Activated CD4-positive, alpha-beta T cell treated with anti-CD3 and anti-CD28 coated beads, Interleukin-2, amount 10 ng/mL, durations not matched to agents 24 days and 14 days (primary cell): ENCODE data around the gene KAZALD1. TPM values are rescaled to one million over a fixed set of nuclear protein-coding genes. Genes with fewer than 3 reads are reported as not detected.

Source experiments
- DNase-seq: peaks from one replicate; pipeline ENCODE4 v3.0.0; 2022
- H3K27ac Mint-ChIP-seq: one replicate; pipeline ENCODE4 v1.8.0; 2022; ENCODE audit warnings: mild to moderate bottlenecking, mixed read lengths
- H3K27me3 Mint-ChIP-seq: one replicate; pipeline ENCODE4 v1.8.0; 2022; ENCODE audit warnings: mixed read lengths
- H3K36me3 Mint-ChIP-seq: one replicate; pipeline ENCODE4 v1.8.0; 2022; ENCODE audit warnings: low read depth, mild to moderate bottlenecking, mixed read lengths
- H3K4me1 Mint-ChIP-seq: one replicate; pipeline ENCODE4 v1.8.0; 2021; ENCODE audit warnings: mixed read lengths
- H3K4me3 Mint-ChIP-seq: one replicate; pipeline ENCODE4 v1.8.0; 2022; ENCODE audit warnings: mild to moderate bottlenecking, moderate library complexity, mixed read lengths
- H3K9me3 Mint-ChIP-seq: one replicate; pipeline ENCODE4 v1.8.0; 2021; ENCODE audit warnings: mixed read lengths
- intact Hi-C: fragments of 100-400 bp; cut with micrococcal nuclease; formaldehyde crosslinking; loops from one replicate; pipeline ENCODE4 v1.15.1; 2023
- total RNA-seq: library from RNA; stranded (reverse); gene quantifications from 2 replicates; pipeline ENCODE4 v1.2.3, GENCODE V29; 2022

Gene KAZALD1
- total RNA-seq, 1 donor from 2014 or later: 0.79 TPM

DNA sequence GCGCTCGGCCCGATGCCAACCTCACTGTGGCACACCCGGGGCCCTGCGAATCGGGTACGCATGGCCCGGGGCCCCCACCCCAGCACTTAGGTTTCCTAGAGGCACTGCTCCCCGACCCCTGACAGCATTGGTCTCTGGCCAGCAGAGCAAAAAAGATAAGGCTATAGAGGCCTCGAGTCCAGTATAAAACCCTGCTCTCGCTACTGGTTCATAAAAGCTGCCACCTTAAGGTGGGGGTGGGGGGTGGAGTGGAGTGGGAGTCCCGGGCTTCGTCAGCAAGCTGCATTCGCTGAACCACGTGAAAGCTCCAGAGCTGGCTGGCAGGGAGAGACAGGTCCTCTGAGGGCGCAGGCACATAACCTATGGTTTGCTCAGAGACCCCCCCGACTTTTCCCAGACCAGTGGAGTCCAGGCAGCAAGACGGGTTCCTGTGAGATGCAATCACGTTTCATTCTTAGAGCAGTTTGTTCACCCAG is 1.3 kb downstream of the KAZALD1 start:
- Mint-ChIP-seq H3K27me3 (peaks cover 47% of the 10 kb centered on the region), H3K36me3 (no peaks in the 10 kb centered on the region), H3K27ac (no peak overlapping the region), H3K9me3 (no peaks in the 10 kb centered on the region), H3K4me3 (no peak overlapping the region), H3K4me1 (peaks cover 35% of the 10 kb centered on the region)
- intact Hi-C loops: loop anchor here (5.0 to 10.0 kb wide), 3 partner anchors 79 to 1439 kb away; partner anchors contain the start of genes ACTR1A, HPS6 and SUFU
- peak; percentile 56 for DNase-seq

DNA sequence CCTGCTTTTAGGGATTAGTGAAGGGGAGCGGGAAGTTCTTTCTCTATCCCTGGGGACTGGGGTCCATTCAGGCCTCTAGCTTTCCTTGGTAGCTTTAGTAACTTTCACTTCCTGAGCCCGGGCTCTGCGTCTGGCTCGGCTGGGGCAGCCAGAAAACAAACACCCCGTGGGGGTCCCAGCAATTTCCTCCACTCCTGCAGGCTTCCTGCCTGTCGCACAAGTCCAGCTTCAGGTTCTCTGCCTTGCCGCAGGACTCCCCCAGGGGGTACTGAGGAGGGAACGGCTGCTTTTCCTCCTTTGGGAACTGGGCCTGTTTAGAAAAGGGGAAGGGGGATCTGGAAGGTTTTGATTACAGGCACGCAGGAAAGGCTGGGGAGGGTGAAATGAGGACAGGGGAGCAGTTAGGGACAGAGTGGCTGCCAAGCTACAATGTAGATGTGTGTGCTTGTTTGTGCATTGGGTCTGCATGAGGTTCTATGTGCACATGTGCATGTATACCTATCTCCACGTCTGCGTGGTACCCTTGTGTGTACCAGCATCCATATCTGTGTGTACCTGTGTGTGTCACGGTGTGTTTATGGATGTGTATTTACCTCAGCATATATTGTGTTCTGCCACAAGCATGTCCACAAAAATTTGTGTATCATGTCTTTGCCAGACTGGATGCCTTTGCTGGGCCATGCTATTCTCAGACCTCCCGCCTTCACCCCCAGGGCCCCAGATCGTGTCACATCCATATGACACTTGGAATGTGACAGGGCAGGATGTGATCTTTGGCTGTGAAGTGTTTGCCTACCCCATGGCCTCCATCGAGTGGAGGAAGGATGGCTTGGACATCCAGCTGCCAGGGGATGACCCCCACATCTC is 2.0 kb downstream of the KAZALD1 start:
- Mint-ChIP-seq H3K4me3 (no peak overlapping the region), H3K27me3 (peaks cover 47% of the 10 kb centered on the region), H3K36me3 (no peaks in the 10 kb centered on the region), H3K9me3 (no peaks in the 10 kb centered on the region), H3K4me1 (peaks cover 32% of the 10 kb centered on the region), H3K27ac (no peak overlapping the region)
- peak; percentile 57 for DNase-seq
- intact Hi-C loops: loop anchor here (5.0 to 10.0 kb wide), 3 partner anchors 79 to 1439 kb away; partner anchors contain the start of genes ACTR1A, HPS6 and SUFU

DNA sequence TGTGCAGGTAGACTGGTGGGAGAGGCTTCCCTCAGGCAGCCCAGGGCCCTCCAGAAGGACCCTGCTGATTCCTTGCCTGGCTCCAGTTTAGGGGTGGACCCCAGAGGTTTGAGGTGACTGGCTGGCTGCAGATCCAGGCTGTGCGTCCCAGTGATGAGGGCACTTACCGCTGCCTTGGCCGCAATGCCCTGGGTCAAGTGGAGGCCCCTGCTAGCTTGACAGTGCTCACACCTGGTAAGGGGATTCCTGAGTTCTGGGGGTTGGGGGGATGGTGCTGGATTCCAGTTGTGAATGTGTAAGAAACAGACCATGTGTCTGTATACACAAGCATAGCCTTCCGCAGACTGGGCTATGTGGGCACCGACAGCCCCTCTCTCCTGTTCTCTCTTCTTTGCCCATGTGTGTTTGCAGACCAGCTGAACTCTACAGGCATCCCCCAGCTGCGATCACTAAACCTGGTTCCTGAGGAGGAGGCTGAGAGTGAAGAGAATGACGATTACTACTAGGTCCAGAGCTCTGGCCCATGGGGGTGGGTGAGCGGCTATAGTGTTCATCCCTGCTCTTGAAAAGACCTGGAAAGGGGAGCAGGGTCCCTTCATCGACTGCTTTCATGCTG is 2.7 kb downstream of the KAZALD1 start:
- no peak overlapping the region for H3K27ac Mint-ChIP-seq
- H3K4me1 Mint-ChIP-seq: peaks cover 28% of the 10 kb centered on the region
- H3K9me3 Mint-ChIP-seq: no peaks in the 10 kb centered on the region
- no peak for DNase-seq
- H3K27me3 Mint-ChIP-seq: peaks cover 47% of the 10 kb centered on the region
- no peaks in the 10 kb centered on the region for H3K36me3 Mint-ChIP-seq
- intact Hi-C loops: loop anchor here (5.0 to 10.0 kb wide), 3 partner anchors 78 to 1438 kb away; partner anchors contain the start of genes ACTR1A, HPS6 and SUFU
- no peak overlapping the region for H3K4me3 Mint-ChIP-seq

DNA sequence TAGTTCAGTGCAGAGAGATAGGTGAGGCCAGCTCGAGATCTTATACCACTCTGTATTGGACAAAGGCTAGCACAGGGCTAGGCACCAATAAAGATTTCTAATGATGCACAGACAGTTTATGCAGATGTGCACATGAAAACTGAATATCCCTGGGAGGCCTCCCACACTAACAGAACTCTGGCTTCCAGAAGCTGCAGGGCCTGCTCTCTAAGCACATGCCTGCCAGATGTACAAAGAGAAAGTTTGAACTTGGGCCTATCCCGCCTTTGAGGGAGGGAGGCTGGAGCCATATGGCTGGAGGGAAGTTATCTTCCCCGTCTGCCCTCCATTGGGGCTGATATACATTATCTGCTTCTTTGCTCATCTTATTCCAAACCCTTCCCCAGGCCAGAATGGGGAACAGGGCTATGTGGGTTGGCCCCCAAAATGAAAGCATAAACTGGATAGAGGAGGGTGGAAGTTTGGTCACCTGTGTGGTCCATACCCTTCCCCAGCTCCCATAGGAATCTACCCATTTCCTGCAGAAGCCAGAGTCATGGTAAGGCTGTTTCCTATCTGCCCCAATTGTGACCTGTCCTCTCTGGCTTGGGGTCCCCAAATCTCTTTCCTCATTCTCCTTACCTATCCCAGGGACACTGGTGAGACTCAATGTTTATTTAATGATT is 3.8 kb downstream of the KAZALD1 start:
- peak overlapping the region; percentile 88 for H3K4me3 Mint-ChIP-seq
- H3K27me3 Mint-ChIP-seq: peaks cover 47% of the 10 kb centered on the region
- H3K9me3 Mint-ChIP-seq: no peaks in the 10 kb centered on the region
- intact Hi-C loops: loop anchor here (10.0 kb wide), 1 partner anchor 999 kb away; the partner anchor contains the start of gene HPS6
- H3K4me1 Mint-ChIP-seq: peaks cover 23% of the 10 kb centered on the region
- DNase-seq: no peak
- no peak overlapping the region for H3K27ac Mint-ChIP-seq
- H3K36me3 Mint-ChIP-seq: no peaks in the 10 kb centered on the region

DNA sequence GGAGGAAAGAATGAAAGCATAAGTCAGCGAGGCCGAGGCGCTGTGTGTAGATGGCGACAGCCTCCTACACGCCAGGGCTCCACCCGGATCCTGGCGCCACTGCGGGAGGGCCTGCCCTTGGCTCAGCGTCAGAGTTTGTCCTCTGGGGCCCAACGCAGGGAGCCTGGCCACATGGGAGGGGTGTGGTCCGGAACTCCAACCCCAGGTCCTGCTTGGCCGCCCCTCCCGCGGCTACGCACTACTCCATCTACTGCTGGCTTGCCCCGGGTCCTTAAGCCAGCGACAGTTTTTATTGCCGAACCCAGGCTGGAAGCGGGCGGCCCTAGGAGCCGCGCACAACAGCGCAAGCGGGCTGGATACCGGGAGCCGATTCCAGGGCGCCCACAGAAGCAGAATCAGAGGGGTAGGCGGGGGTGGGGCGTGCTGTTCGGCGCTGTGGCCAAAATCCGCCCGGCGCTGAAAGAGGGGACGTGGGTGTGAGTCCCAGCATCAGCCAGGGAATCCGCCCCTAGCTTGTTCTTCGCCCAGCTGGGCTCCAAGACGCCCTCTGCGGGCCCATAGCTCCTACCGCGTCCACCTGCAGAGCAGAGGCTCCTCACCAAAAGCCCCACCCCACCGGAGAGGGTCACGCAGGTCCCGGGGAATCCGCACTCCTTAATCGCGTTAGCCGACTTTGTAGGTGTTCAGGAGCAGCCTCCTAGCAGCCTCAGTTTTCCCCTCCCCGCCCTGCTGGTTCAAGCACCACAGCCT is 4.5 kb downstream of the KAZALD1 start:
- peak; percentile 82 for DNase-seq
- Mint-ChIP-seq H3K9me3 (no peaks in the 10 kb centered on the region), H3K27ac (no peak overlapping the region), H3K27me3 (peaks cover 47% of the 10 kb centered on the region), H3K36me3 (no peaks in the 10 kb centered on the region), H3K4me1 (peaks cover 23% of the 10 kb centered on the region), H3K4me3 (peak overlapping the region; percentile 88)
- intact Hi-C loops: loop anchor here (10.0 kb wide), 1 partner anchor 998 kb away; the partner anchor contains the start of gene HPS6

DNA sequence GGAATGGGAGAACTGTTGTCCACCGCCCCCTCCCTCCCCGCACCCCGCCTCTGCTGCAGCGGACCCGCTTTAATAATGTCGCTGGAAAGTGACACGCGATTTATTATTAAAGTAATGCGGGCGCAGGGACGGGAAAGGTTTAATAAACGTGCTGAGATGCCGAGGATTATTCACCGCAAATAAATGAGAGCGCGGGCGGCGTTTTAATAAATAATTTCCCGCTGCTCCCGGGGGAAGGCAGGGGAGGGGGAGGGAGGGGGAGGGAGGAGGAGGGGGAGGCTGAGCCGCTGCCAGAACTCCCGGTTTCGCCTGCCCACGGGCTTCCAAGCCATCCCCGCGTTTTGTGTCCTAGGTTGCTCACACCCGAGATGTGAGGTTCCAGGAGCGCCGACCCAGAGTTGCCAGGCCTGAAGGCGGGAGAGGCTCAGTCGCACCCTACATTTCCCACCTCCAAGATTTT is 5.1 kb downstream of the KAZALD1 start:
- no peaks in the 10 kb centered on the region for H3K36me3 Mint-ChIP-seq
- H3K9me3 Mint-ChIP-seq: no peaks in the 10 kb centered on the region
- DNase-seq: no peak
- H3K27me3 Mint-ChIP-seq: peaks cover 53% of the 10 kb centered on the region
- no peak overlapping the region for H3K27ac Mint-ChIP-seq
- peaks cover 22% of the 10 kb centered on the region for H3K4me1 Mint-ChIP-seq
- peak overlapping the region; percentile 88 for H3K4me3 Mint-ChIP-seq
- intact Hi-C loops: loop anchor here (10.0 kb wide), 1 partner anchor 998 kb away; the partner anchor contains the start of gene HPS6

DNA sequence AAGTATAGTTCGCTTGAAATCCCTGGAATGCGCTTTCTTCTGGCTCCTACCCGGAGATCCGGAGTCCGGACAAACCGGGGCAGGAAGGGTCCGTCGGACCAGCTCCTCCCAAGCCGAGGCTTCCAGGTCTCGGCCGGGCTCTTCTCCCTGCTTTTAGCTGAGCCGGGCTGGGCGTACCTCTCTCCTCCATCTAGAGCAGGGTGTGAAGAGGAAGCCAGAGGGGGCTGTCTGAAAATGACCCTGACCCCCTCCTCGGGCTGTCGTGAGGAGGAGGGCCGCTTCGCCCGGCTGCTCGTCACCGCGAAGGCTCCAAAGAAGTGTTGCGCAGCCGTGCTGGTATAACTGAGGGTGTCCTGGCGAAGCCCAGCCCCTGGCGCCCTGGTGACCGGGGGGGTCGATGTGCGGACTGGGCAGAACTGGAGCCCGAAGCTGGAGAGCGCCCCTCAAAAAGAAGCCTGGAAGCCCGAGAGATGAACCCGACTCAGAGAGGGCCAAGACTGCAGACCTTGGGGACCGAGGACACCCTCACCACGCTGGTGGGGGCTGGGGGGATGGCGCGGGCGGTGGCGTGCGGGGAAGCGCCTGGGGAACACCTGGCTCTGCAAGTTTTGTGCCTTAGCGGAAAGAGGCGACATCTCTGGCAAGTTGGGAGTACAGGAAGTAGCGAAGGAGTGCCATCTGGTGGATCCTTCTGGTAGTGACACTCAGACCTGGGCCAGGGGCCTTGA is 5.7 kb downstream of the KAZALD1 start:
- DNase-seq: peak; percentile 94
- intact Hi-C loops: loop anchor here (1.0 to 10.0 kb wide), 5 partner anchors 7 to 997 kb away; partner anchors contain the start of gene HPS6
- H3K9me3 Mint-ChIP-seq: no peaks in the 10 kb centered on the region
- no peak overlapping the region for H3K27ac Mint-ChIP-seq
- H3K36me3 Mint-ChIP-seq: no peaks in the 10 kb centered on the region
- peak overlapping the region; percentile 88 for H3K4me3 Mint-ChIP-seq
- H3K27me3 Mint-ChIP-seq: peaks cover 57% of the 10 kb centered on the region
- peaks cover 20% of the 10 kb centered on the region for H3K4me1 Mint-ChIP-seq

DNA sequence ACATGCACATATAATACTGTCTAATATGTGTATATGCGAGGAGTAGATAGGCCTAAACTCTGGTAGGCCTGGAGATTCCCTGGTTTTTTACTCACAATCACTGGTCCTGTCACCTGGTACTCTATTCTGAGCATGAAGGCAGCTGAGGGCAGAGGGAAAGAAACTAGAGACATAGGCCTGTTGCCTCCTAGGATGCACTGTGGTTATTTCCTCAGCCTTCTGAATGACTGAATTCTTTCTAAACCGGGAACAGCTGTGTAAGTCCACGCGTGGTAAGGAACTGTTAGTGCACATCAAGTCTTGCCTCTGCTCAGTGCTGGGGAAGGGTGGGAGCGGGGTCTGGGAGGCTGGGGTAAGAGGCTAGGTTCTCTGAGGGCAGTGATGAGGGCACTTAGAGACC is 7.7 kb downstream of the KAZALD1 start:
- H3K36me3 Mint-ChIP-seq: no peaks in the 10 kb centered on the region
- no peaks in the 10 kb centered on the region for H3K9me3 Mint-ChIP-seq
- peaks cover 20% of the 10 kb centered on the region for H3K4me1 Mint-ChIP-seq
- H3K27me3 Mint-ChIP-seq: peaks cover 59% of the 10 kb centered on the region
- no peak overlapping the region for H3K4me3 Mint-ChIP-seq
- intact Hi-C loops: loop anchor here (10.0 kb wide), 1 partner anchor 995 kb away; the partner anchor contains the start of gene HPS6
- DNase-seq: no peak
- peak overlapping the region; percentile 29 for H3K27ac Mint-ChIP-seq

DNA sequence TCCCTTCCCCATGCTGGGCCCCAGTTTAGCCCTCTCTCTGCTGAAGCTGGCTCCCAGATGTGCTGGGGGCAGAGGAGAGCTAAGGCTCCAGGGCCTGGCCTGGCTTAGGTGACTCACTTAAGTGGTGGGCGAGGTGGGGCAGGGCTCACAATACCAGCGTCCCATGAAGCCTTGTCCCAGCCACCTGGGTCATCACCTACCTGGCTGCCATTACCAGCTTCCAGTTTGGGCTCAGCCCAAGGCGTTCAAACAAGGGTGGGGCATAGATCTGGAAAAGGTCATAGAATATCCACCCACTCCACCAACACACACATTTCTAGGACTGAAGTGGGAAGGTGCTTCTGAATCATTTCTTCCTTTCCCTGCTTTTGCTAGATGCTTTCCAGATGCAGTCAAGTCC is 8.3 kb downstream of the KAZALD1 start:
- Mint-ChIP-seq H3K4me3 (no peak overlapping the region), H3K27ac (no peak overlapping the region), H3K4me1 (peaks cover 20% of the 10 kb centered on the region), H3K9me3 (no peaks in the 10 kb centered on the region), H3K36me3 (no peaks in the 10 kb centered on the region), H3K27me3 (peaks cover 52% of the 10 kb centered on the region)
- no peak for DNase-seq
- intact Hi-C loops: no loop called here

DNA sequence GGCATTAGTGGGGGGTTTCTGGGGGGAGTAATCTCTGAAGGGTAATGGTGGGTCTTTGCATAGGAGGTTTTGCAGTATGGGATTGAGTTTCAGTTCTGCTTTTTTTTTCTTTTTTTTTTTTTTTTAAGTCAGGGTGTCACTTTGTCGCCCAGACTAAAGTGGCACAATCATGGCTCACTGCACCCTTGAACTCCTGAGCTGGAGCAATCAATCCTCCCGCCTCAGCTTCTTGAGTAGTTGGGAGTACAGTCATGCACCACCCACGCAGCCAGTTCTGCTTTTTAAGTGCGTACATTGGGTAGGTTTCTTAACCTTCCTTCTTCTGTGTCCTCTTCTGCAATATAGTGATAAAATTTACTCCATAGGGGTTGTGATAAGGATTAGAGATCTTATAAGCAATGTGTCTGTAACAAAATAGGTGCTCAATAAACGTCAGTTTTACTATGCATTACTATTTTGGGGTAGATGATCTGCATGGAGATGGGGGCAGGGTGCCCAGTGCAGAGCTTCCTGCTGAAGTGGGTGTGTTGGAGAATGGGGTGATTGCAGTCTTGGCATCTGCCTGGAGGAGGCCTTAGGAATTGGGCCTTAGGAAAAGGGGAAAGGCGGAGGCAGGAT is 9.6 kb downstream of the KAZALD1 start:
- Mint-ChIP-seq H3K27me3 (peaks cover 53% of the 10 kb centered on the region), H3K9me3 (no peaks in the 10 kb centered on the region), H3K4me3 (no peak overlapping the region), H3K4me1 (peaks cover 20% of the 10 kb centered on the region), H3K27ac (peak overlapping the region; percentile 36), H3K36me3 (no peaks in the 10 kb centered on the region)
- DNase-seq: no peak
- intact Hi-C loops: no loop called here

DNA sequence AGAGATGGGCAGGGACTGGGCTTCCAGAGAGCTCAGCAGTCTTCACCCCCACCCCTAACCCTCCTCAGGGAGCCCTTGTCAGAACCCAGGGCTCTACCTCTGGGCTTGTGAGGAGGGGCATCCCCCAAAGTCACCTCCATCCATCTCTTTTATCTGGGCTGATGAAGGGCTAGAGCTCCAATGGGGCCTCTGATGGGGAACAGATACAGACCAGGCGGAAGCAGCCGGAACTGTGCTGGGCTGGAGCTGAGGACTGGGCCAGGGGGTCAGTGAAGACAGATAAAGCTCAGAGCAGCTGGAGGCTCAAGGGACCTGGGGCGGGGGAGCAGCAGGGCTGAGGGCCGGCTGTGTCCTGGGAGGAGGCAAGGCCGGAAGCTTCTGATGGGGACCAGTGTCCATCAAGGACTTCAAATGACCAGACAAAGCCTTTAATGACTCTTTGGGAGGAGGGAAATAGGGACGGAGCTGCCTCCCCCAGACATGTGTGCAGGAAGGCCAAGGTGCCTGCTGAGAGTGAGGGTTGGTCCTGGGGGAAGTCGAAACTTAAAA is 10.2 kb downstream of the KAZALD1 start:
- intact Hi-C loops: no loop called here
- H3K4me1 Mint-ChIP-seq: peaks cover 19% of the 10 kb centered on the region
- H3K4me3 Mint-ChIP-seq: no peak overlapping the region
- H3K36me3 Mint-ChIP-seq: no peaks in the 10 kb centered on the region
- no peaks in the 10 kb centered on the region for H3K9me3 Mint-ChIP-seq
- no peak for DNase-seq
- H3K27ac Mint-ChIP-seq: no peak overlapping the region
- peaks cover 49% of the 10 kb centered on the region for H3K27me3 Mint-ChIP-seq

DNA sequence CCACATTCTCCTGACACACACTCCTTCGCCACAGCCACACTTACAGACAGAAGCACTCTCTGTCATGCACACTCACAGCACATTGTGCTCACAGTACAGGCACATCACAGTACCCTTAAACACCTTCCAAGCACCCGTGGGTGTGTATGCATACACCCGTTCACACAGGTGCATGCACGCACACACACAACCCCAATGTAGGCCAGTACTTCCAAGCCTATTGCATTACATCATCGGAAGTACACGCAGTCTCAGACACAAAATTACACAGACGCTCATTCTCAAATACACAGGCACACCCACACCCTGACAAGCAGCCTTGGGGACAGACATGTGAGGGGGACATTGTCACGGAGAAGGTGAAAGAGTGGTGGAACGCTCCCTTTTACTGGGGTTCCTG is 11.1 kb downstream of the KAZALD1 start:
- no peak for DNase-seq
- H3K9me3 Mint-ChIP-seq: no peaks in the 10 kb centered on the region
- intact Hi-C loops: no loop called here
- H3K4me1 Mint-ChIP-seq: peaks cover 15% of the 10 kb centered on the region
- peaks cover 42% of the 10 kb centered on the region for H3K27me3 Mint-ChIP-seq
- H3K4me3 Mint-ChIP-seq: no peak overlapping the region
- no peaks in the 10 kb centered on the region for H3K36me3 Mint-ChIP-seq
- no peak overlapping the region for H3K27ac Mint-ChIP-seq
